Mesenchymal stem cell (in vitro differentiated cells and primary cell): Measurements from ENCODE around the gene CD59.

Experiments used
- DNase-seq: peaks from one replicate; pipeline ENCODE4 v3.0.0-alpha.2; 2013
- H2AFZ ChIP-seq: one replicate; pipeline ENCODE4 v1.6.1; 2013; ENCODE audit warnings: low read depth, mild to moderate bottlenecking, control low read depth, inconsistent platforms, low read length, moderate library complexity
- H2AK5ac ChIP-seq: 2 replicates; pipeline ENCODE4 v1.6.1; 2013; ENCODE audit warnings: low read length, moderate library complexity, mild to moderate bottlenecking, inconsistent platforms; ENCODE audit not compliant: severe bottlenecking
- H2BK120ac ChIP-seq: one replicate; pipeline ENCODE4 v1.6.1; 2013; ENCODE audit warnings: low read depth, mild to moderate bottlenecking, inconsistent platforms, low read length, moderate library complexity
- H2BK12ac ChIP-seq, 2 experiments: one replicate each; pipeline ENCODE4 v1.6.1; 2013; ENCODE audit warnings: inconsistent platforms in 2 of 2, low read length in 2 of 2, mild to moderate bottlenecking in 2 of 2, moderate library complexity in 2 of 2, control low read depth in 1 of 2
- H2BK15ac ChIP-seq: one replicate; pipeline ENCODE4 v1.6.1; 2013; ENCODE audit warnings: mild to moderate bottlenecking, low read depth, inconsistent platforms; ENCODE audit not compliant: poor library complexity, severe bottlenecking
- H2BK5ac ChIP-seq: 2 replicates; pipeline ENCODE4 v1.6.1; 2013; ENCODE audit warnings: low read depth, mild to moderate bottlenecking, low read length, control low read depth, inconsistent platforms; ENCODE audit not compliant: poor library complexity, severe bottlenecking
- H3K14ac ChIP-seq, 2 experiments: one replicate each; pipeline ENCODE4 v1.6.1; 2013; ENCODE audit warnings: inconsistent platforms in 2 of 2, low read length in 2 of 2, control low read depth in 1 of 2, mild to moderate bottlenecking in 1 of 2, moderate library complexity in 1 of 2
- H3K18ac ChIP-seq, 2 experiments: one replicate each; pipeline ENCODE4 v1.6.1; 2013; ENCODE audit warnings: inconsistent platforms in 2 of 2, low read length in 2 of 2, control low read depth in 1 of 2, low read depth in 1 of 2, mild to moderate bottlenecking in 1 of 2
- H3K23ac ChIP-seq, 2 experiments: one replicate each; pipeline ENCODE4 v1.6.1; 2013; ENCODE audit warnings: inconsistent platforms in 2 of 2, low read length in 2 of 2, mild to moderate bottlenecking in 2 of 2, moderate library complexity in 2 of 2, control low read depth in 1 of 2
- H3K27ac ChIP-seq: 2 replicates; pipeline ENCODE4 v1.5.1; 2013; ENCODE audit warnings: mild to moderate bottlenecking, moderate library complexity, low read length, control low read depth, inconsistent platforms; ENCODE audit not compliant: poor library complexity, severe bottlenecking
- H3K27me3 ChIP-seq, 2 experiments: 2 replicates each; pipeline versions ENCODE4 v1.6.1 to v1.7.0; 2013; ENCODE audit warnings: low read length in 2 of 2, mild to moderate bottlenecking in 2 of 2, moderate library complexity in 2 of 2, control low read depth in 1 of 2, inconsistent platforms in 1 of 2; ENCODE audit not compliant: control insufficient read depth in 1 of 2, insufficient read depth in 1 of 2
- H3K36me3 ChIP-seq, 2 experiments: 2 replicates each; pipeline versions ENCODE4 v1.6.1 to v1.7.0; 2013; ENCODE audit warnings: low read length in 2 of 2, control low read depth in 1 of 2, inconsistent platforms in 1 of 2, low read depth in 1 of 2, mild to moderate bottlenecking in 1 of 2; ENCODE audit not compliant: insufficient read depth in 2 of 2, control insufficient read depth in 1 of 2
- H3K4ac ChIP-seq, 2 experiments: one replicate each; pipeline ENCODE4 v1.6.1; 2013; ENCODE audit warnings: inconsistent platforms in 2 of 2, low read length in 2 of 2, mild to moderate bottlenecking in 2 of 2, moderate library complexity in 2 of 2, control low read depth in 1 of 2, low read depth in 1 of 2
- H3K4me1 ChIP-seq: 2 replicates; pipeline ENCODE4 v1.6.1; 2013; ENCODE audit warnings: low read depth, low read length, control low read depth; ENCODE audit not compliant: control insufficient read depth, insufficient read depth
- H3K4me2 ChIP-seq: 2 replicates; pipeline ENCODE4 v1.6.1; 2013; ENCODE audit warnings: low read length, mild to moderate bottlenecking, inconsistent platforms; ENCODE audit not compliant: poor library complexity, severe bottlenecking
- H3K4me3 ChIP-seq, 2 experiments: 2 replicates each; pipeline versions ENCODE4 v1.5.1 to v1.7.0; 2013; ENCODE audit warnings: low read length in 2 of 2, mild to moderate bottlenecking in 2 of 2, control low read depth in 1 of 2, low read depth in 1 of 2; ENCODE audit not compliant: insufficient read depth in 1 of 2
- H3K79me1 ChIP-seq: replicated peaks from 2 replicates; pipeline ENCODE4 v1.6.1; 2013; ENCODE audit warnings: mild to moderate bottlenecking, control low read depth, low read length, inconsistent platforms; ENCODE audit not compliant: poor library complexity, severe bottlenecking
- H3K9ac ChIP-seq: 2 replicates; pipeline ENCODE4 v1.7.0; 2013; ENCODE audit warnings: mild to moderate bottlenecking, low read length, moderate library complexity
- H3K9me3 ChIP-seq: 2 replicates; pipeline ENCODE4 v1.7.0; 2013; ENCODE audit warnings: mild to moderate bottlenecking, low read length; ENCODE audit not compliant: control insufficient read depth
- H4K8ac ChIP-seq: one replicate; pipeline ENCODE4 v1.6.1; 2013; ENCODE audit warnings: inconsistent platforms, mild to moderate bottlenecking, low read length, moderate library complexity
- H4K91ac ChIP-seq: one replicate; pipeline ENCODE4 v1.6.1; 2013; ENCODE audit warnings: mild to moderate bottlenecking, low read length, inconsistent platforms
- WGBS: methylation state at CpG from one replicate; pipeline ENCODE4 v1.1.7; 2013; ENCODE audit warnings: mixed read lengths; 5-methylcytosine and 5-hydroxymethylcytosine counted together

CD59 gene

DNA sequence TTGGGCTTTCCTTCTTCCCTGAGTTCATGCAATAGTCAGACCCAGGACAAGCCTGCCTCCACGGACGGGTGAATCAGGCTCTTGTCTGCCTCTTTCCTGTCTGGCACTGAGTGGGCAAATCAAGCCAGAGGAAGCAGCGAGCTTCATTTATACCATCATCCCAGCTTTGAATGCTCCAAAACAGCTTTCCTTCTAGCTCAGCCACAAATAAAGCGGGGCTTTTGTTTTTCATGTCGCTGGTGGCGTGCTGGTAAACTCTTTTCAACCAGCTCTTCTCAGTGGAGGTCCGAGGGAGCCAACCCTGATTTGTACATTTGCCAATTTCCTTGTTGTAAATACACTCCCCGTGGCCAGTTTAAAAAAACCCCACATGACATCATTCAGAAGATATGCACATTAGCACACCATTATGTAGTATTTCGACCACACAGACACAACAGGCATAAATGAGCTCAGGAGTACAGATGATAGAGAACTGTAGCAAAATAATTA, 44.2 kb downstream of the CD59 start:
- Histone ChIP-seq H3K14ac (no peak overlapping the region), H3K4me3 (peak overlapping the region in 1 of 2 experiments; percentile 59), H3K4me1 (peaks cover 35% of the 10 kb centered on the region), H3K9ac (peak overlapping the region; percentile 88), H4K8ac (peak overlapping the region; percentile 88), H3K36me3 (no peaks in the 10 kb centered on the region), H3K23ac (no peak overlapping the region), H3K27me3 (no peaks in the 10 kb centered on the region), H2BK5ac (peak overlapping the region; percentile 91), H2AK5ac (no peak overlapping the region), H2BK15ac (peak overlapping the region; percentile 46), H2BK12ac (peak overlapping the region in 1 of 2 experiments; percentile 17), H3K4ac (no peak overlapping the region), H3K9me3 (no peaks in the 10 kb centered on the region), H2AFZ (no peak overlapping the region), H2BK120ac (no peak overlapping the region), H3K18ac (peak overlapping the region; percentile 52 to 78), H3K79me1 (no peaks in the 10 kb centered on the region), H4K91ac (peak overlapping the region; percentile 76), H3K27ac (peak overlapping the region; percentile 99), H3K4me2 (peak overlapping the region; percentile 55)
- peak; percentile 98 for DNase-seq
- WGBS = 0% methylated on average over 8 of the region's 9 CpGs

DNA sequence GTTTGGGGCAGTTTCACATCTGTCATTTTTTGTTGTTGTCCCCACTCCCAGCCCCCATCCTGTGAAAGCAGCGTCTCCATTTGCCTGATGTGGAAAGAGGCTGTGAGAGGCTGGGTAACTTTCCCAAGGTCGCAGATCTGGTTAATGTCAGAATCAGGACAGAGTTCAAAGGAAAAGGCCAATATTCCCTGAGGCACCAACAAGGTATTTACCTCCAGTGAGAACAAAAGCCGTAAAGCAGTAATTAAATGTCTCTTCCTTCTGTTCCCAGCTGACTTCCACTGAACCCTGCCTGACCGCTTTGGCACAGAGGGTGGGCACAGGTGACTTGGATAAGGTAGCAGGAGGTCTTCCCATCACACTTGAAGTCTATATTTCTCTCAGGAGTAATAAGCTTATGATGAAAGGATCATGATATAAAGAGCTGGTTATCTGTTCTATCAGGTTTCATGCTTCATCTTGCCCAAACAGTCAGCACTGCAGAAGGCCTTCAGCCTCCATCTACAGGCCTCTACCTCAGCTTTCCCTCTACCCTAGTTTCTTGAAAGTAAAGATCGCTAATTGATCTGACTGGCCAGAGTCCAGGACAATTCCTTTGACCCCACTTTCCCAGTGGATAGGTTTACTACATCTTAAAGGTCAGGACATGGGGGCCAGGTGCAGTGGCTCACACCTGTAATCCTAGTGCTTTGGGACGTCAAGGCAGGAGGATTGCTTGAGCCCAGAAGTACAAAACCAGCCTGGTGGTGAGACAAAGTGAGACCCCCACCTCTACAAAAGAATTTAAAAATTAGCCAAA, 45.0 kb downstream of the CD59 start:
- Histone ChIP-seq H3K23ac (no peak overlapping the region), H3K36me3 (no peaks in the 10 kb centered on the region), H3K4me1 (peaks cover 35% of the 10 kb centered on the region), H2AFZ (no peak overlapping the region), H3K27me3 (no peaks in the 10 kb centered on the region), H3K79me1 (no peaks in the 10 kb centered on the region), H3K27ac (peak overlapping the region; percentile 99), H3K14ac (no peak overlapping the region), H3K4me2 (no peak overlapping the region), H3K4ac (peak overlapping the region in 1 of 2 experiments; percentile 84), H2BK15ac (peak overlapping the region; percentile 75), H3K18ac (peak overlapping the region; percentile 58 to 78), H4K91ac (peak overlapping the region; percentile 6), H3K9me3 (no peaks in the 10 kb centered on the region), H2AK5ac (peak overlapping the region; percentile 72), H2BK120ac (peak overlapping the region; percentile 80), H2BK12ac (peak overlapping the region; percentile 50 to 71), H3K4me3 (peak overlapping the region in 1 of 2 experiments; percentile 59), H2BK5ac (peak overlapping the region; percentile 91), H4K8ac (peak overlapping the region; percentile 96), H3K9ac (peak overlapping the region; percentile 88)
- DNase-seq = no peak
- 35% methylated on average over 4 of the region's 6 CpGs for WGBS

DNA sequence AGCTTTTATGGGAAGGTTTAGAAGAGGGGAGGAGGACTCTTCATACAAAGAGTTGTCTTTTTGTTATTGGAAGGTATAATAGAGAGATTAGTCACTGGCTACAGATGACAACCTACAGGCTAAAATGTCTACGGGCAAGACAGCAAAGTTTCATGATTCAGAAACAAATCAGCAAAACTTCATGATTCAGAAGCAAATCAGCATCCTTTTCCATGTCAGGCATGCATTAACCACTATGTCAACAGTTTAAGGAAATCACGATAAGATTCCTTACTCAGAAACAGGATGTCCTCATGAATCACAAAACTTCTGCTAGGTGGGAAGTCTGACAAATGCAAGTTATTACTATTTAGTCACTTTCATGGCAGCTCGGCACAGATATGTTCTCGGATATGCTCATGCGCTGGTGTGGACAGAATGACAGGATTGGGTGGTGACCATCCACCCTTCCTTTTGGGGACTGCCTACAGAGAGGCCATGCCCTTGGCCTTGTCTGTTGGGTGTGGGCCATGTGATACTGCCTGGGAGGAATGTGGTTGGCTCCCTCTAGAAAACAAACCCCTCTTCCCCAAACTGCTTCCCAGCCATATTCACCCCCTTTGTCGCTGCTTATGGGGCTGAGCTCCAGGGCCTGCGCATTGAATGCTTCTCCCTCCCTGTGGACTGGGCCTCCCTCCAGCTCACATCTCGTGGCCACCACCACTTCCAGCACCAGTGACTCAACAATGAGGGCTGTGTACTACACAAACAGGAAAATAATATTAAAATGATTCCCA, 45.7 kb downstream of the CD59 start:
- H3K27ac ChIP-seq = peak overlapping the region; percentile 99
- peak overlapping the region; percentile 32 to 71 for H2BK12ac ChIP-seq
- peak overlapping the region; percentile 75 for H2BK15ac ChIP-seq
- no peaks in the 10 kb centered on the region for H3K79me1 ChIP-seq
- H4K91ac ChIP-seq = peak overlapping the region; percentile 97
- H3K4me3 ChIP-seq = peak overlapping the region in 1 of 2 experiments; percentile 29
- H3K9me3 ChIP-seq = no peaks in the 10 kb centered on the region
- peak; percentile 95 for DNase-seq
- H3K4me1 ChIP-seq = peaks cover 35% of the 10 kb centered on the region
- H2BK120ac ChIP-seq = peak overlapping the region; percentile 65
- H3K4ac ChIP-seq = peak overlapping the region in 1 of 2 experiments; percentile 29
- peak overlapping the region; percentile 88 for H3K9ac ChIP-seq
- H3K4me2 ChIP-seq = no peak overlapping the region
- H2AFZ ChIP-seq = peak overlapping the region; percentile 11
- H3K27me3 ChIP-seq = no peaks in the 10 kb centered on the region
- no peaks in the 10 kb centered on the region for H3K36me3 ChIP-seq
- 2% methylated on average over 7 of the region's 8 CpGs for WGBS
- peak overlapping the region; percentile 96 for H4K8ac ChIP-seq
- peak overlapping the region; percentile 58 to 60 for H3K18ac ChIP-seq
- H2BK5ac ChIP-seq = peak overlapping the region; percentile 91
- H3K23ac ChIP-seq = no peak overlapping the region
- H2AK5ac ChIP-seq = peak overlapping the region; percentile 42
- H3K14ac ChIP-seq = peak overlapping the region in 1 of 2 experiments; percentile 3
